GM21825 (cell line): ENCODE measurements around the gene SLC2A13.
A peak's percentile ranks its signal among the peaks of the same experiment; 100 is the strongest.

Experiments
- ATAC-seq: cut with Tn5 transposase; IDR thresholded peaks from one replicate; pipeline ENCODE4 v1.9.1; 2021; ENCODE audit warnings: mild to moderate bottlenecking, moderate library complexity; ENCODE audit not compliant: unreplicated experiment

SLC2A13 gene

DNA sequence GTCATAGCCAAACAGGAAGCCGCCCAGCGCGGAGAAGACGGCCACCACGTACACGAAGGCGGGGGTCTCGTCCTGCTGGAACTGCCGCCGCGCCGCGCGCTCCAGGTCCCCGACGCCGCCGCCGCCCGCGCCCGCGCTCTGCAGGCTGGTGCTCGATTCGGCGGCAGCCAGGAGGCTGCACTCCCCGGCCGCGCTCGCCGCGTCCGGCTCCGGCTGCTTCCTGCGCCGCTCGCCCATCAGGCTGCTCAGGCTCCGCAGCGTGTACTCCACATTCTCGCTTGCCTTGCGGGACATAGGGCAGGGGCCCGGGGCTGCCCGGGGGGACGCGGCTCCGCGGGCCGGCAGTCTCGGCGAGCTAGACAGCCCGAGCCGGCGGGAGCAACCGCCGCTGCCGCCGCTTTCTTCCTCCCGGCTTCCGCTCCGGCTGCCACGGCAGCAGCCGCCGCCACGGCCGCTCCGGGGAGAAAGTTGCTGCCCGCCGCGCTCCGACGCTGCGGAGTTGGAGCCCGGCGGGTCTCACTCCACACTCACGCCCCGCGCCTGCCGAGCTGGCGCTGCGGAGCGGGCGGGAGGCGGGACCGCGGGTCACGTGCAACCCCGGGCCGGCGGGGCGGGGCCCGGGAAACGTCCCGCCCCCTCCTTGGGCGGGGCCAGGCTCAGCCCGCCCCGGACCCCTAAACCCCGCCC is at the start of gene SLC2A13:
Gene SLC2A13, minus strand, starts transcription at position 567 of the 687 bp plus-strand sequence. Its CDS starts 273 bp downstream, at position 294.
- ATAC-seq: peak; percentile 85

GRCh38 chr12:40154381-40154780 is 48.5 kb upstream of the SLC2A13 start:
- no peak for ATAC-seq

GRCh38 chr12:40153432-40153831 is 47.6 kb upstream of the SLC2A13 start:
- no peak for ATAC-seq

DNA sequence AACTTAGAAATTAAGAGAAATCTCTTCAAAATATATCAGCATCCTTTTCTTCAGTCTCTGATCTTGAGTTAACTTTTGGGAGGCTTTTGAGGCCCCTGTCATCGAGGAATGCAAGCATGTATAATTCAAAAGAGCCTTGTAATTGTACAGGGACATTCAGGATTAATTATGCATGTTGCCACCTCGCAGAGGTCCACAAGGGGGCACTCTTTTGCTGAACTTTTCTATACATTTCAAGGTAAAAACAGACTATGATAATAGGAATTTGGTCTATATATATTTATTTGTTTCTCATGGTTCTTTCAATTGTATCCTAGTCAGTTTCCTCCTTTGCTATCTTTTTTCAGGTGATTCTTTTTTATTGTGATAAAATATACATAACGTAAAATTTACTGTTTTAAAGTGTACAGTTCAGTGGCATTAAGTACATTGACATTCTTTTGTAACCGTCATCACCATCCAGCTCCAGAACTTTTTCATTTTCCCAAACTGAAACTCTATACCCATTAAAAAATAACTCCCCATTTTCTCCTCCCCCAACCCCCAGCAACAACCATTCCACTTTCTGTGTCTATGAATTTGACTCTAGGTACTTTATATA is 47.0 kb upstream of the SLC2A13 start:
- ATAC-seq: no peak

GRCh38 chr12:40149673-40150260 is 43.9 kb upstream of the SLC2A13 start:
- no peak for ATAC-seq

DNA sequence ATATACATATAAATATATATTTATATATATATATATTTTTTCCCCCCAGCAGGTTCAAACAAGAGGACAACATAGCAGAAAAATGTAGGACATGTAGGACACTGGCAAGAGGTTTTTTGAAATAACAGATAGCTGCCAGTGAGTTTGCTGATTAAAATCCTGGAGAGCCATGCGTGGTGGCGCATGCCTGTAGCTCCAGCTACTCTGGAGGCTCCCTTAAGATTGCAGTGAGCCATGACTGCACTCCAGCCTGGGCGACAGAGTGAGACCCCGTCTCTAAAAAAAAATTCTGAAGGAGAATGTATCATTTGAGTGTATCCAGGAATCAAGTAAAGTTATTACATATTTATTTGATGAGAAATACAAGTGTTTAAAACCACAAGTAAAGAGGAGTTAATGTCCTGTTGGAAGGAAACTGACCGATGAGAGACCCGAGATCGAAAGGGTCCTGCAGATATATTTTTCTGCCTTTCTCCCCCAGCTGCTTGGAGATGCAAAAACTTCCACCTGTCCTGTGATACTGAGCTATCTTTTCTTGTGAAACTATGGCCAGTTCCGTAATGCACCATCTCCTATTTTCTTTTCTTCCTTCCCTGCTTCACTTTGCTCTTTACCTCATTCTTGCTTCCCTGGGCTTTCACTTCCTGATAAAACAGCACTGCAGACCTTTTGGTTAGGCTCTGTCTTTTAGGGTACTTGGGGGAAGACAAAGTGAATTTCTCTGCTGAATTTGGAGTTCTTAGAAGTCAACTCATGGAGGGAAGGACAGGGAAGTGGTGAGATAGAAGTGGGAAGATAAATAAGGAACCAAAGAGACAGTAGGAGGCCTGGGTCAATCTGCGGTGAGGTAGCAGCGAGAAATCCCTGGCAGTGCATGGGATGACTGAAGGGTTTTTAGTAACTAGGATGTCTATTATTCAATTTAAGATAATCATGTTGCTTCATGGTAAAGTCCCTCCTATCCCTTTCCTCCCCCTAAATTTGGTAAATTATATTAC is 41.2 kb upstream of the SLC2A13 start:
- ATAC-seq: no peak

- no peak for ATAC-seq
Observed at GRCh38 chr12:40145896-40146295, 40.0 kb upstream of the SLC2A13 start.

DNA sequence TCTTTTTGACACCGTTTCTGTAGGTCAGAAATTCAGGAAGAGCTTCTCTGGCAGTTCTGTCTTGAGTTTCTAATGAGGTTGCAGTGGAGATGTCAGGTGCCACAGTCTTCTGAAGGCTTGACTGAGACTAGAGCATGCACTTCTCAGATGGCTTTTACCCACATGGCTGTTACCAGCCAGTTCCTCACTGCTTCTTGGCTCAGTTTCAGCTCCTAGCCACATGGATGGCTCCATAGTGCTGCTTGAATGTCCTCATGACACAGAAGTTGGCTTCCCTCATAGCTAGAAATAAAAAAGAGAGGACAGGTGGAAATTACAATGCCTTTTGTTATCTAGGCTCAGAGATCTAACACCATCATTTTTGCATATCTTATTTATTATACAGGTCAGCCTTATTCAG is 38.1 kb upstream of the SLC2A13 start:
- ATAC-seq: no peak

- no peak for ATAC-seq
Observed at GRCh38 chr12:40142001-40142744, 36.3 kb upstream of the SLC2A13 start.

GRCh38 chr12:40138526-40138925 is 32.6 kb upstream of the SLC2A13 start:
- no peak for ATAC-seq

- ATAC-seq: peak; percentile 83
Observed at GRCh38 chr12:40137252-40137651, 31.4 kb upstream of the SLC2A13 start.

DNA sequence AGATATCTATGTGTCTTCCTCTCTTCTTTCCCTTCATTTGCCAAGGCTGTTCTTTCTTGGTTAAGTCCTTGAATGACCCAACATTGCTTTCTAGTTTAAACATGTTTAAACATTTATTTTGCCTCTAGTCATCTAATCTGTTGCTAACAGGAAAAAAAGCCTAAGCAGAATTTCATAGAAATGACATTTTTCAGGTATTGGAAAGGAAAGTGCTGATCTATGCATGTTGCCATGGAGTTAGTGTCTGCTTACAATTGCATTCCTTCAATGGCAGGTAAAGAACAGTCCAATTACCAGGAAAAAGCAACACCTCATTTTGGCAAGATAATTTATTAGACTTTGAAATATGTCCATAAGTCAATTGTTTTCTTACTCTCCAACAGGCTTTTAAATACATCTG is 21.5 kb upstream of the SLC2A13 start:
- ATAC-seq: no peak

GRCh38 chr12:40123496-40123895 is 17.6 kb upstream of the SLC2A13 start:
- no peak for ATAC-seq

- no peak for ATAC-seq
Observed at GRCh38 chr12:40122842-40123241, 17.0 kb upstream of the SLC2A13 start.

DNA sequence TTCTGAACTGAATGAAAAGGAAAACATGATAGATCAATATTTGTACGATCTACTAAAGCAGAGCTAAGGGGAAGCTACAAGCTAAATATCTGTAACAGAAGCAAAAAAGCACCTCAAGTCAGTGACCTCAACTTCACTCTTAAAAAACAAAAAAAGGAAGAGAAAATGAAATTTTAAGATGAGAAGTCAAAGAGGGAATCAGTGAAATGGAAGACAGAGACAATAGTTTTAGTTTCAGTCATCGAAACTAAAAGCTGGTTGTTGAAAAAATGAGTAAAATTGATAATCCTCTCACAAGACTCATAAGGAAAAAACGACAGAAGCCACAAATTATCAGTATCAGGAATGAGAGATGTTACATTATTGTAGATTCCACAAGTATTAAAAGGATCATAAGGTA is 11.9 kb upstream of the SLC2A13 start:
- ATAC-seq: peak; percentile 93

GRCh38 chr12:40110586-40110985 is 4.7 kb upstream of the SLC2A13 start:
- ATAC-seq: no peak

DNA sequence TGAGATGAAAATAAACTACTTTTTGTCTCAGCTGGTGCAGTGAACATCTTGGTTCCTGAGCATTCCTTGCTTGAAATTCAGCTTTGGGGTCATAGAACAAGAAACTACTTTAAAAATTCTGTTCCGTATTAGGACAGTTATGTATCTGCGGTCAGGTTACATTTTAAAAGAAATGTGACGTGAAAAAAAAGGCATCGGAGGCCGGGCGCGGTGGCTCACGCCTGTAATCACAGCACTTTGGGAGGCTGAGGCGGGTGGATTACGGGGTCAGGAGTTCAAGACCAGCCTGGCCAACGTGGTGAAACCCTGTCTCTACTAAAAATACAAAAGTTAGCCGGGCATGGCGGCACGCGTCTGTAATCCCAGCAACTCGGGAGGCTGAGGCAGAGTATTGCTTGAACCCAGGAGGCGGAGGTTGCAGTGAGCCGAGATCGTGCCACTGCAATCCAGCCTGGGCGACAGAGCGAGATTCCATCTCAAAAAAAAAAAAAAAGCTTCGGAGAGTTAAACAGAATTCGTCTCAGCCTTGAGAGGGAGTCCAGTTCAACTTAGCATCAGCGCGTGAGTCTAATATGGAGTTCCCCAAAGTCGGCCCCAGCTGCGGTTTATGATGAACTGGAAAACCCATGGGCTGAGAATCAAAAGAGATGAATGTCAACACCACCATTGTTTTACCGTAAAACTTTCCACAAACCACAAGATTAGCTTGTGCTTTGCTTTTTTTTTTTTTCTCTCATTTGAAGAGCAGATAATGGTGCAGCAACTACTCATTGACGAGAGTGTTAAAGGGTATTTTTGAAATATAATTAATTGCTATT is 2.1 kb upstream of the SLC2A13 start:
- no peak for ATAC-seq

- ATAC-seq: peak; percentile 42
Observed at GRCh38 chr12:40107098-40107802, 1.4 kb upstream of the SLC2A13 start.

DNA sequence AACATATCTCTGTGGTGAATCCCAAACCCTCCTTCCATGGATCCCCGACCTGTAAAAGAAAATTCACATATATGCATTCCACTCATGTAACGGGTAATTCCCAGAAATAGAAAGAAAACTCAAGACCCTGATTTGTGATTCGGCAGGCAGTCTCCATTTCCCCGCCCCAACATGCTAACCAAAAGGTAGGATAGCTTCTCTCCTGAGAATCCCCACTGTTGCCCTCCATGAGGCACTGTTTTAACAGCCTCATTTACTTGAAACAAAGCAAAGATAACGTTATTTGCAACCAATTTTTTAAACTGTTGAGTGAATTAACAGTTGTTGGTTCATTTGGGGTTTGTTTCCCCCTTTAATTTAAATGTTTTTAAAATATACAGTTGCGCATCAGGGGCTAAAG is 774 bp upstream of the SLC2A13 start:
- no peak for ATAC-seq
